ENCODE measurements around the gene SUPT3H. TPM values are rescaled to one million over a fixed set of nuclear protein-coding genes. Genes with fewer than 3 reads are reported as not detected.

Gene SUPT3H
- total and polyA plus RNA-seq, 12 donors: 10.0 to 56.2 (median 16.6) TPM

DNA sequence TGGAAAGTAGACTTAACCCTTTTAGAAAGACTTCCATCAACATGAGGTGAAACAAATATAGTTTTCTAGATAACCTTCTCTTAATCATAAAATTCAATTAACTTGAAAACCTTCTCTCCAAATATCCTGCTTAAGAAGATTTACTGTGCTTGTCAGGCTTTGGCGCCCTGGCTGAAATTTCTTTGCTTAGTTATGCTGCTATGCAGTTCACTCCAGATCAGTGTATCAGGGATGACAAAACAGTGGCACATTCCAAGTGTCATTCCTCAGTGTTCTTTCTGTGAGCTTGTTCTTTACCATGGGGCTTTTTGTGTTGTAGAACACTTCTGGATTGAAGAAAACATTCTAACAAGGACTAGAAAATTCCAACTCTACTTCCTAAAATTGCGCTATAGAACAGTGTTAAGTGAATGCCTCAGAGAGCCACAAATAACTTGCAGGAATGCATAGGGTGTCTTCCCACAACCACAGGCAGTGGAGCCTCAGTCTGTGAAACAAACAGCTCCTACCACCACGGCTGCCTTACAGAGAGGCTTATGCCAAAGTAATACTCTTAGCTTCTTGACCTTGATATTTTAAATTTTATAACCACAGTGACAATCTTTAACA is 546.6 kb downstream of the SUPT3H start:
- peak in 2 of 7 donors; percentile 25 to 66 for DNase-seq
- no peaks in the 10 kb centered on the region for H3K9me3 ChIP-seq (replicated peaks in 1 of 3)
- WGBS, 4 donors: 60 to 77% (median 76%) methylated on average over 3 of the region's 3 CpGs
- H3K27ac ChIP-seq: no peak overlapping the region
- intact Hi-C loops (cut with DNase I): no loop called here
- H3K4me3 ChIP-seq: no peak overlapping the region
- H3K27me3 ChIP-seq: no peaks in the 10 kb centered on the region
- TF ChIP-seq POLR2A (IDR thresholded peaks at IDR 0.05): no peak
- TF ChIP-seq, protein P1, sequence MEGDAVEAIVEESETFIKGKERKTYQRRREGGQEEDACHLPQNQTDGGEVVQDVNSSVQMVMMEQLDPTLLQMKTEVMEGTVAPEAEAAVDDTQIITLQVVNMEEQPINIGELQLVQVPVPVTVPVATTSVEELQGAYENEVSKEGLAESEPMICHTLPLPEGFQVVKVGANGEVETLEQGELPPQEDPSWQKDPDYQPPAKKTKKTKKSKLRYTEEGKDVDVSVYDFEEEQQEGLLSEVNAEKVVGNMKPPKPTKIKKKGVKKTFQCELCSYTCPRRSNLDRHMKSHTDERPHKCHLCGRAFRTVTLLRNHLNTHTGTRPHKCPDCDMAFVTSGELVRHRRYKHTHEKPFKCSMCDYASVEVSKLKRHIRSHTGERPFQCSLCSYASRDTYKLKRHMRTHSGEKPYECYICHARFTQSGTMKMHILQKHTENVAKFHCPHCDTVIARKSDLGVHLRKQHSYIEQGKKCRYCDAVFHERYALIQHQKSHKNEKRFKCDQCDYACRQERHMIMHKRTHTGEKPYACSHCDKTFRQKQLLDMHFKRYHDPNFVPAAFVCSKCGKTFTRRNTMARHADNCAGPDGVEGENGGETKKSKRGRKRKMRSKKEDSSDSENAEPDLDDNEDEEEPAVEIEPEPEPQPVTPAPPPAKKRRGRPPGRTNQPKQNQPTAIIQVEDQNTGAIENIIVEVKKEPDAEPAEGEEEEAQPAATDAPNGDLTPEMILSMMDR (IDR thresholded peaks at IDR 0.05): no peak
- peaks cover 0 to 34% of the 10 kb centered on the region in 2 donors for H3K4me1 ChIP-seq (replicated peaks in 1 of 2)
- no peaks in the 10 kb centered on the region for H3K36me3 ChIP-seq (replicated peaks in 1 of 2)

DNA sequence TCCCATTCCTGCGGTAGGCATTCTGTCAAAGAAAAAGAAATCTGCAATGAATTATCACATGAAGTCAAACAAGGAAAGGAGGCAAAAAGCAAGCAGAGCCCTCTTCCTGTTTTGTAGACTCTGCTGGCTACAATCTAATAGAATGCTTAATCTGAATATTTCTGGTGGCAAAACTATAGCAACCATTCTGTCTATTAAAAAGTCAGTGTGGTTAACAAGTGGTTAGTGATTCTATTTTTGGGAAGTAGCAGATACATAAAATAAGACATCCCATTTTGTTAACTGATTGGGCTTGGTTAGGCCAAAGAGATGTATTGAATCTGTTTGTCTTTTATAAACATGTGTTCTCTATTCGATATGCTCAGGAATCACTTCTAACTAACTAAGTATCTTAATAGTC is 547.9 kb downstream of the SUPT3H start:
- no peak for DNase-seq
- Histone ChIP-seq H3K27ac (no peak overlapping the region), H3K4me3 (no peak overlapping the region), H3K9me3 (replicated peaks in 1 of 3) (no peaks in the 10 kb centered on the region), H3K36me3 (replicated peaks in 1 of 2) (no peaks in the 10 kb centered on the region), H3K27me3 (no peaks in the 10 kb centered on the region), H3K4me1 (replicated peaks in 1 of 2) (peaks cover 0 to 34% of the 10 kb centered on the region in 2 donors)
- intact Hi-C loops (cut with DNase I): no loop called here
- WGBS, 4 donors: 56 to 64% (median 61%) methylated on average over 2 of the region's 2 CpGs
- TF ChIP-seq, protein P1 (IDR thresholded peaks at IDR 0.05): no peak
- no peak for TF ChIP-seq POLR2A (IDR thresholded peaks at IDR 0.05)

DNA sequence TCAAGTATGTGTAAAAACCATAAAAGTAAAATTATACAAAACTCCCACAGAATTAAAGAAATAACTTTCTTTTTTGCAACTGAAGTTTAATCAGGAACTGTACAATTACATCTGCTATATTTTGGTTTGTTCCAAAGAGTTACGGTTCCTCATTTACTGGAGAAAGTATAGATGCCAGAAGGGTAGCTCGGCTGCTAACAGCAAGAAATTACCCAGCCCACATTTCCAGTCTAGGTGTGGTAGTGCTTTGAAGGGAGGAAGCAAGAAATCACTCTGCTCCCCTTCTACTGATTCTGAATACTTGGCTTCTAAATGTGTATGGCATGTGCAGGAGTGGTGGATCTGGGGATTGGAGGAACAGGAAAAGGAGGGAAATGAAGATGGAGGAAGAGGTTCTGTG is 549.0 kb downstream of the SUPT3H start:
- intact Hi-C loops (cut with DNase I): no loop called here
- no peak overlapping the region for H3K27ac ChIP-seq
- H3K4me3 ChIP-seq: no peak overlapping the region
- WGBS, 4 donors: 65 to 81% (median 79%) methylated on average over 2 of the region's 2 CpGs
- peaks cover 0 to 34% of the 10 kb centered on the region in 2 donors for H3K4me1 ChIP-seq (replicated peaks in 1 of 2)
- no peak for TF ChIP-seq POLR2A (IDR thresholded peaks at IDR 0.05)
- TF ChIP-seq, protein P1 (IDR thresholded peaks at IDR 0.05): no peak
- H3K36me3 ChIP-seq (replicated peaks in 1 of 2): no peaks in the 10 kb centered on the region
- DNase-seq: no peak
- no peaks in the 10 kb centered on the region for H3K9me3 ChIP-seq (replicated peaks in 1 of 3)
- H3K27me3 ChIP-seq: no peaks in the 10 kb centered on the region

DNA sequence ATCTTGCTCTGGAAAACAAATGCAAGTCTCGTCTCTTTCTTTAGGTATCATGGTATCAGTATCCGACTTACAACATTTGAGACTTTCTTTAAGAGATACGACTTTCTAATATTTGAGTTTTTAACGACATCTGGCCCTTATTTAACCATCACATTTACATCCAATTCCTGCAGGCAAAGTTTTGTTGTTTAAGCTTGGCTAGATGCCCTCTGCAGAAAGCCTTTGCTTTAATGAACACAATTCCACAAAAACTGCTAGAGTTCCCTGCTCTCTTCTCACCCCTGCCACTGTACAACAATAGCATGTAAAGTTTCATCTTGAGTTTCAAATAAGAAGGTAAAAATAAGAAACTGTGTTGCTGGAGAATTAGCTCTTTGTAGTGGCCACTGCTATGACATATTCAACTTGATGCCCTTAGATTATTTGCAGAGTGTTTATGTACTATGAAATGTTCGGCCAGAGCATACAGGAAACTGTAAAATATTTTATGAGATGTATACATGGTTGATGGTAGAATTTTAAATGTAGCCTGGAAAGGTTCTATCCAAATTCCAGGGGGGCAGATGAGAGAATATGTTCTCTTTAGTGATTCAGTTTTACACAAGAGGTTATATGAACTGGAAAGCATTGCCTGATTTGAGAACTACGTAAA is 551.6 kb downstream of the SUPT3H start:
- H3K4me3 ChIP-seq: no peak overlapping the region
- H3K4me1 ChIP-seq (replicated peaks in 1 of 2): peaks cover 0 to 16% of the 10 kb centered on the region in 2 donors
- no peak for DNase-seq
- H3K27me3 ChIP-seq: no peaks in the 10 kb centered on the region
- intact Hi-C loops (cut with DNase I): no loop called here
- no peak for TF ChIP-seq POLR2A (IDR thresholded peaks at IDR 0.05)
- TF ChIP-seq, protein P1 (IDR thresholded peaks at IDR 0.05): no peak
- no peaks in the 10 kb centered on the region for H3K36me3 ChIP-seq (replicated peaks in 1 of 2)
- WGBS, 4 donors: 84 to 92% (median 90%) methylated on average over 6 of the region's 6 CpGs
- no peaks in the 10 kb centered on the region for H3K9me3 ChIP-seq (replicated peaks in 1 of 3)
- no peak overlapping the region for H3K27ac ChIP-seq
